Mononuclear cell (primary cell): ENCODE data around the gene SKIC3. TPM values are rescaled to one million over a fixed set of nuclear protein-coding genes. Genes with fewer than 3 reads are reported as not detected.

ENCODE experiments used
- H3K27me3 ChIP-seq: 2 replicates; pipeline ENCODE4 v1.6.0; 2011; ENCODE audit warnings: low read length, control low read depth; ENCODE audit not compliant: insufficient read depth
- H3K4me1 ChIP-seq: 2 replicates; pipeline ENCODE4 v1.5.1; 2011; ENCODE audit warnings: mild to moderate bottlenecking, low read length, control low read depth; ENCODE audit not compliant: insufficient read depth
- H3K4me3 ChIP-seq: 2 replicates; pipeline ENCODE4 v1.5.1; 2011; ENCODE audit warnings: mild to moderate bottlenecking, low read length, moderate library complexity
- H3K9me3 ChIP-seq: 2 replicates; pipeline ENCODE4 v1.5.1; 2011; ENCODE audit warnings: low read depth, mild to moderate bottlenecking, control low read depth, low read length
- total RNA-seq: library from RNA; depleted of rRNA; stranded (reverse); fragments of >200 nt; gene quantifications from one replicate; pipeline ENCODE4 v1.2.3, GENCODE V29; 2012

Gene SKIC3
- total RNA-seq, 1 donor = 65.0 TPM

DNA sequence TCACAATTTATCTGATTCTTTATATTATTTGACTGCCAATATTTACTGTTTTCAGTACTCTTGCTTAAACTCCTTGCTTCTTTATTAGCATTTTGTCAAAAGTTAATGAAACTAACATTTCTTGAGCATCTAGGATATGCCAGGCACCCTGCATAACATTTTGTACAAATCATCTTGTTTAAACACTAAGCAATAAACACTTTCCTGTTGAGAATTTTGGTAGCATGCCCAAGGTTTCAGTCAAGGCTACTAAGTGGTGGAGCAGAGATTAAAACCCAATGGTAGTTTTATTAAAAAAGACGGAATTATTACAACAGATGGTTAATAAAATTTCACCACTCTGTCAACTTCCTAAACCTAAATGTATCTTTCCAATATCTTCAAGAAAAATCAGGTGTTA lies 43.2 kb downstream of the SKIC3 start:
- no peaks in the 10 kb centered on the region for H3K9me3 ChIP-seq
- H3K27me3 ChIP-seq = no peaks in the 10 kb centered on the region
- H3K4me3 ChIP-seq = no peak overlapping the region
- H3K4me1 ChIP-seq = no peaks in the 10 kb centered on the region

DNA sequence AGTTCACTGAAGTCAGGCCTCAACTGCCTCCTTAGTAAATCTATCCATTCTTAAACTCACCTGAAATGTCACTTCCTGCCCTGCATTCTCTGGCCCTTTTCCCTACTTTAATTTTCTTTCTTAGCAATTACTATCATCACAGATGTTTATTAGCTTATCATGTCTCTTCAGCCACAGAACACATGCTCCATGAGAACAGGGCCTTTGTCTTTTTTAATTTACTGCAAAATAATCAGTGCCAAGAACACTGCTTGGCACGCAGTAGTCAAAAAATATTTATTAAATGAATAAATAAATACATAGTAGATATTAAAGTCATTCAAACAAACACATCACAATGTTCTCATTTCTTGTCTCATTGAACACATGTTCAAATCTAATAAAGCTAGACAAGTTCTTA lies 46.2 kb downstream of the SKIC3 start:
- Histone ChIP-seq H3K9me3 (no peaks in the 10 kb centered on the region), H3K4me3 (no peak overlapping the region), H3K27me3 (no peaks in the 10 kb centered on the region), H3K4me1 (no peaks in the 10 kb centered on the region)

Other genes with a start within 250 kb of the SKIC3 start
- gene FAM81B, start 163.6 kb downstream of the SKIC3 start, total RNA-seq = 1.8 TPM
- gene ARSK, start 124 bp upstream of the SKIC3 start, total RNA-seq = 2.6 TPM
- gene GPR150, start 65.1 kb upstream of the SKIC3 start, total RNA-seq = 0.42 TPM
- gene RFESD, start 91.8 kb upstream of the SKIC3 start, total RNA-seq = 3.6 TPM
- gene SPATA9, start 128.0 kb upstream of the SKIC3 start, total RNA-seq = not detected
- gene RHOBTB3, start 176.4 kb upstream of the SKIC3 start, total RNA-seq = 23.3 TPM